ENCODE results near the gene CCR7. TPM values are rescaled to one million over a fixed set of nuclear protein-coding genes. Genes with fewer than 3 reads are reported as not detected.

Gene CCR7
- total RNA-seq, 1 experiment from 2014 or later, result not detected

DNA sequence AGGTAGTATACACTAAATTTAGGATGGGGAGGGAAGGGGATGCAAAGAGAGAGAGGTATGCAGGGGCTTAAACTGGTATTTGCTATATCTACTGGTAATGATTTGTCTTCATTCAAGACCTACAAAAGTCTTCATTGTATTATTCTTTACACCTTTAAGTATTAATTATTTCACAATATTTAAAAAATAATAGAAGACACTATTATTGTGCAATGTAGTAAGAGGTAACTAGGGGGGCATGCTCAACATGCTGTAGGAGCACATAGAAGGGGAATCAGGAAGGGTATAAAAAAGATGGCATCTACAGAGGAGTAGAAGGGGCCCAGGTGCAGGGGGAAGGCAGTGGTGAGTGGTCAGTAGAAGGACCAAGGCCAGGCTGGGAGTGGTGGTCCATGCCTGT lies 14.9 kb upstream of the CCR7 start:
- no TSS peak for BruUV-seq (replicated peaks)
- Histone ChIP-seq H3K9me3 (no peaks in the 10 kb centered on the region), H3K4me1 (no peaks in the 10 kb centered on the region), H3K27me3 (replicated peaks; ENCODE audit: control insufficient read depth, insufficient read depth, low read length) (no peaks in the 10 kb centered on the region), H3K36me3 (ENCODE audit: control insufficient read depth, insufficient read depth, low read length) (no peaks in the 10 kb centered on the region), H3K4me3 (ENCODE audit: low read depth, low read length) (no peak overlapping the region)
- ChIA-PET CTCF (no interaction called here), POLR2A (no interaction called here)
- Mint-ChIP-seq H3K27me3 (ENCODE audit: insufficient read depth, unreplicated experiment) (peaks cover 5% of the 10 kb centered on the region), H3K36me3 (ENCODE audit: insufficient read depth, unreplicated experiment) (no peaks in the 10 kb centered on the region), H3K9me3 (ENCODE audit: unreplicated experiment) (peaks cover 11% of the 10 kb centered on the region), H3K27ac (ENCODE audit: unreplicated experiment) (no peak overlapping the region), H3K4me1 (ENCODE audit: low read depth, unreplicated experiment) (no peaks in the 10 kb centered on the region), H3K4me3 (ENCODE audit: unreplicated experiment) (no peak overlapping the region)
- intact Hi-C loops (cut with micrococcal nuclease; ENCODE audit: unreplicated experiment), result no loop called here
- no peak for DNase-seq
- TF ChIP-seq, protein P1, sequence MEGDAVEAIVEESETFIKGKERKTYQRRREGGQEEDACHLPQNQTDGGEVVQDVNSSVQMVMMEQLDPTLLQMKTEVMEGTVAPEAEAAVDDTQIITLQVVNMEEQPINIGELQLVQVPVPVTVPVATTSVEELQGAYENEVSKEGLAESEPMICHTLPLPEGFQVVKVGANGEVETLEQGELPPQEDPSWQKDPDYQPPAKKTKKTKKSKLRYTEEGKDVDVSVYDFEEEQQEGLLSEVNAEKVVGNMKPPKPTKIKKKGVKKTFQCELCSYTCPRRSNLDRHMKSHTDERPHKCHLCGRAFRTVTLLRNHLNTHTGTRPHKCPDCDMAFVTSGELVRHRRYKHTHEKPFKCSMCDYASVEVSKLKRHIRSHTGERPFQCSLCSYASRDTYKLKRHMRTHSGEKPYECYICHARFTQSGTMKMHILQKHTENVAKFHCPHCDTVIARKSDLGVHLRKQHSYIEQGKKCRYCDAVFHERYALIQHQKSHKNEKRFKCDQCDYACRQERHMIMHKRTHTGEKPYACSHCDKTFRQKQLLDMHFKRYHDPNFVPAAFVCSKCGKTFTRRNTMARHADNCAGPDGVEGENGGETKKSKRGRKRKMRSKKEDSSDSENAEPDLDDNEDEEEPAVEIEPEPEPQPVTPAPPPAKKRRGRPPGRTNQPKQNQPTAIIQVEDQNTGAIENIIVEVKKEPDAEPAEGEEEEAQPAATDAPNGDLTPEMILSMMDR (IDR thresholded peaks at IDR 0.05; ENCODE audit: insufficient read depth in 1 of 2, low read depth in 1 of 2, low read length in 1 of 2, severe bottlenecking in 1 of 2, unreplicated experiment in 1 of 2), result no peak

DNA sequence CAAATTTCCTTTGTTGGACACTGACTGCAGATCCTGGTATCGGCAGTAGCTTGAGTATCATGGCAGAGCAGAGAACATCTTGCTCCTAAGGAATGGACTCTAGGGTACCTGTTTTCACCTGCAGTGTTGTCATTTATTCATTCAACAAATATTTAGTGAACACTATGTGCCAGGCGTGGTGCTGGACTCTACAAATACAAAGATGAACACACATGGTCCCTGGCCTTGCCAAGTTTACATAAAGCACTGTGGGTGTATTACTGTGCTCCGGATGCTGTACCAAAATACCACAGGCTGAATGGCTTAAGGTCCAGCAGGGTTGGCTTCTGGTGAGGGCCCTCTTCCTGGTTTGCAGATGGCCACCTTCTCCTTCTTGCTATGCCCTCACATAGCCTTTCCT lies 14.2 kb upstream of the CCR7 start:
- POLR2A ChIA-PET, result no interaction called here

DNA sequence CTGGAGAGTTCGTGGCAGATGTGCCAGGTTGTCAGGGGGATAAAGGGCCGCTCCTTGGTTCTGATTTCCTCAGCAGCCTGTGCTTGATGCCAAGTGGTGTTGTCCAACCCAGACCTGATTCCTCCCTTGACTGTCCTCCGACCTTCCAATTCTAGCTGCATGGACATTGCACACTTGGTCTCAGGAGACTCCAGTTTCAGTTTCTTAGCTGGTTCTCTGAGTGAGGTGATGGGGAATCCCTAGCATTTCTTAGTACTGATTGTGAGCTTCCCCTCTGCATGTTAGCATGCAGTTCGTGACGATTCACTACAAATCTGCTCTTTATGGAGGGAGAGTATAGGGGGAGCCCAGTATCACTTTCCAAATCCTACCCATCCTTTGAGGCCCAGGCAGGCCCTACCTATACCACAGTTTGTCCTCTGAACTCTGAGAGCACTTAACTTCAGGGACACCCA lies 12.4 kb upstream of the CCR7 start:
- TF ChIP-seq, protein P1 (IDR thresholded peaks at IDR 0.05; ENCODE audit: insufficient read depth in 1 of 2, low read depth in 1 of 2, low read length in 1 of 2, severe bottlenecking in 1 of 2, unreplicated experiment in 1 of 2), result no peak
- Mint-ChIP-seq H3K27ac (ENCODE audit: unreplicated experiment) (no peak overlapping the region), H3K27me3 (ENCODE audit: insufficient read depth, unreplicated experiment) (peaks cover 5% of the 10 kb centered on the region), H3K36me3 (ENCODE audit: insufficient read depth, unreplicated experiment) (no peaks in the 10 kb centered on the region), H3K4me3 (ENCODE audit: unreplicated experiment) (no peak overlapping the region), H3K4me1 (ENCODE audit: low read depth, unreplicated experiment) (no peaks in the 10 kb centered on the region), H3K9me3 (ENCODE audit: unreplicated experiment) (peaks cover 12% of the 10 kb centered on the region)
- Histone ChIP-seq H3K4me1 (no peaks in the 10 kb centered on the region), H3K27me3 (replicated peaks; ENCODE audit: control insufficient read depth, insufficient read depth, low read length) (no peaks in the 10 kb centered on the region), H3K36me3 (ENCODE audit: control insufficient read depth, insufficient read depth, low read length) (no peaks in the 10 kb centered on the region), H3K9me3 (peaks cover 9% of the 10 kb centered on the region), H3K4me3 (ENCODE audit: low read depth, low read length) (no peak overlapping the region)
- BruUV-seq (replicated peaks), result no TSS peak
- DNase-seq, result no peak
- CTCF ChIA-PET, result no interaction called here
- POLR2A ChIA-PET, result no interaction called here
- intact Hi-C loops (cut with micrococcal nuclease; ENCODE audit: unreplicated experiment), result no loop called here

More for the DNA sequence above, 14.2 kb upstream of the CCR7 start:
- H3K4me1 Mint-ChIP-seq (ENCODE audit: low read depth, unreplicated experiment), result no peaks in the 10 kb centered on the region
- CTCF ChIA-PET, result no interaction called here
- H3K36me3 ChIP-seq (ENCODE audit: control insufficient read depth, insufficient read depth, low read length), result no peaks in the 10 kb centered on the region
- BruUV-seq (replicated peaks), result no TSS peak
- peaks cover under 1% of the 10 kb centered on the region; the same call in 1 of the 2 replicates for H3K9me3 ChIP-seq
- peaks cover 5% of the 10 kb centered on the region for H3K27me3 Mint-ChIP-seq (ENCODE audit: insufficient read depth, unreplicated experiment)
- no peaks in the 10 kb centered on the region for H3K4me1 ChIP-seq
- intact Hi-C loops (cut with micrococcal nuclease; ENCODE audit: unreplicated experiment), result no loop called here
- H3K27me3 ChIP-seq (replicated peaks; ENCODE audit: control insufficient read depth, insufficient read depth, low read length), result no peaks in the 10 kb centered on the region
- DNase-seq, result no peak
- H3K4me3 ChIP-seq (ENCODE audit: low read depth, low read length), result no peak overlapping the region
- TF ChIP-seq, protein P1 (IDR thresholded peaks at IDR 0.05; ENCODE audit: insufficient read depth in 1 of 2, low read depth in 1 of 2, low read length in 1 of 2, severe bottlenecking in 1 of 2, unreplicated experiment in 1 of 2), result no peak
- no peak overlapping the region for H3K4me3 Mint-ChIP-seq (ENCODE audit: unreplicated experiment)
- H3K36me3 Mint-ChIP-seq (ENCODE audit: insufficient read depth, unreplicated experiment), result no peaks in the 10 kb centered on the region
- H3K9me3 Mint-ChIP-seq (ENCODE audit: unreplicated experiment), result peaks cover 11% of the 10 kb centered on the region
- no peak overlapping the region for H3K27ac Mint-ChIP-seq (ENCODE audit: unreplicated experiment)
